Measurements from ENCODE around the gene GGA2.
"Not testable (repeated sequence)": the region's sequence is repeated elsewhere in the genome, so short reads cannot be mapped to it uniquely, and the experiment has no call there.

Gene GGA2

GRCh38 chr16:23502466-23502865, 7.8 kb downstream of the GGA2 start:
- no peak for DNase-seq

DNA sequence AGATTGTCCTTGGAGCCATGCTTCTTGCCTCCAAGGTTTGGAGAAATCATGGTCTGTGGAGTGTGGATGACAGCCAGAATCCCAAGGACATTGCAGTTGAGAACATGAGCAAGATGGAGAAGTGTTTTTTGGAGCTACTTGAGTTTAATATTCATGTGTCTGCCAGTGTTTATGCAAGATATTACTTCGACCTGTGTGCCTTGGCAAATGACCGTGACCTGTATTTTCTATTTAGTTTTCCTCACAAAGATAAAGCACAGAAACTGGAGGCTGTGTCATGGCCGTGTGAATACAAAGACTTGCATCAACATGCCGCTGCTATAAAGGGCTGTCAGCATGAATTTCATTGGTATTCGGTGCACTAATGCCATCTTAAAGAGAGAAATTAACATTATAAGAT, 9.0 kb downstream of the GGA2 start:
- DNase-seq, result no peak

DNA sequence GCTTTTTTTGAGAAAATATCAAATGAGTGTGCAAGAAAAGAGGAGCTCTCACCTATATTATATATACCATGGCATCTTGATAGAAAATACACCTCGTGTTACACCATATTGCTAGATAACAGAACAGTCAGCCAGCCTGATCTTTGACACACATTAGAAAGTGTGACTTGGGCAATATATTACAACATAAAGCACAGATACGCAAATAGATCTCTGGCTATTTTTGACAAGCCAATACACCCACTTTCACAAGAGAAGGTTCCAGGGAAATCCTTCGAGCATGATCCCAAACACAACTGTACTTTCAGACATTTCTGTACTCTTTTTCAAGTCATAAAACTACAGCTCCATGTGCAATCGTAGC, 9.4 kb downstream of the GGA2 start:
- DNase-seq, result no peak

DNA sequence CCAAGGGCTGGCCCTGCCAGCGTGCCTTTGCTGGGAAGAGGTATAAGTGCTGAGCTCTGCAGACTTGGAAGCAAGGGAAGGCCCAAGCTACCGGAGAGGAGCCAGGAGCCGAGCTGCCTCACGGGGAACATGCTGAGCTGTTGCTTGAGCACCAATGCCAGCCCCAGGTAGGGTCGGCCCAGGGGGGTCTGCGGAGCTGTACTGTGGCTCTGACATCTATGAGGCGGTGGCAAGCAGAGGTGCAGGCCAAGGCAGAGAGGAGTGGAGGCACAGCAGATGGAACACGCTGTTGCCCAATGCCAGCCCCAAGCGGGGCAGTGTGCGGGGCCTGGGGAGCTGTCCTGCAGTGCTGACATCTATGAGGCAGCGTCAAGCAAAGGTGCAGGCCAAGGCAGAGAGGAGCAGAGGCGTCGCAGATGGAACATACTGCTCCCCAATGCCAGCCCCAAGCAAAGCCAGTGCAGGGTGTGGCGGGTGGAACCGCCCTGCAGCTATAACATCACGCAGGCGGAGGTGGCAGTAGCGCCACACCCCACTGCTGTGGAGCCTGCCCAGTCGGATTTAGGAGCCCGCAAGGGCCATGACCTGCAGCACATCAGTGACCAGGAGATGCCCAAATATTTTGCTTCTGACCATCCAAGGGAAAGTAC, 10.0 kb downstream of the GGA2 start:
- no peak for DNase-seq

DNA sequence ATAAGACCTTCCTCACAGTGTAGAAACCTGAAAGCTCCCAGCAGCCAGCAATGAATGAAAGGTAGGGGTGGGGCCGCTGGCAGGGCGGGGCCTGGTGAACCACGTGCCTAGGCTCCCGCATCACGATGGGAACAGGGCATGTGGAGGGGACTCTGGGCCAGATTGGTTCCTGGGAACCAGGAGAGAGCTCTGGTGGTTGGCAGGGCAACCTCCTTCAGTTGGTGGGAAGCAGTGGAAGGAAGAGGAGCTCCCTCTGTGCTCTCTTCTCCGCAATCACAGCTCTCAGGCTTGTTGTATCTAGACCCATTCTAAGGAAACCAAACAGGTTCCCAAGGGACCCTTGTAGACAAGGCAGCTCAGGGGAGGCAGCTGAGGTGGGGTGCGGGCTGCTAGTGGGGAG, 10.5 kb downstream of the GGA2 start:
- no peak for DNase-seq

DNA sequence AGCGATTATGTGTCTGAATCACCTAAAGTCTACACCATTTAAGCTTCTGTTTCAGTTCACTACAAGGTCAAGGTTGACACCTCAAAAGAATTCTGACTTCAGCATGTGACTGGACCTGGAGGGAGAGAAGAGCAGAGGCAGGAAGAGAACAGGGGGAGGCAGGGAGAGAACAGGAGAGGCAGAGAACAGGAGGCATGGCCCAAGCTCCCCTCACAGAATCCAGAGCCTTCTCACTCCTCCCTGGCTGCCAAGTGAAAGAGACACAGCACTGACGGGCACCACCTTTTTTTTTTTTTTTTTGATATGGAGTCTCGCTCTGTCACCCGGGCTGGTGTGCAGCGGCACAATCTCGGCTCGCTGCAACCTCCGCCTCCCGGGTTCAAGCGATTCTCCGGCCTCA, 11.4 kb downstream of the GGA2 start:
- DNase-seq, result no peak

DNA sequence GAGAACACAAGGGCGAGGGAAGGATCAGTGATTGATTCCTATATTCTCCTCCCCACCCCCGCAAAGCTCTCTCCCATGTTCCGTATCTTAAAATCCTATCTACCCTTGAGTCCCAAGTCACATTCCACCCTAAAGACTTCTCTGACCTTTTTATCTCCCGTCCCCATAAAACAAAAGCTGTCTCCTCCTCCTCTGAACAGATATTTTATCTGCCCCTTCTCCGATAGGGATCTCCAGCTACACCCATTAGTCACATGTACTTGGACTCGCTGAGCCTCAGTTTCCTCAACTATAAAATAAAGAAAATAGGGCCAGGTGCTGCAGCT, 12.8 kb downstream of the GGA2 start:
- DNase-seq, result no peak

GRCh38 chr16:23496821-23497542, 13.3 kb downstream of the GGA2 start:
- DNase-seq, result no peak

DNA sequence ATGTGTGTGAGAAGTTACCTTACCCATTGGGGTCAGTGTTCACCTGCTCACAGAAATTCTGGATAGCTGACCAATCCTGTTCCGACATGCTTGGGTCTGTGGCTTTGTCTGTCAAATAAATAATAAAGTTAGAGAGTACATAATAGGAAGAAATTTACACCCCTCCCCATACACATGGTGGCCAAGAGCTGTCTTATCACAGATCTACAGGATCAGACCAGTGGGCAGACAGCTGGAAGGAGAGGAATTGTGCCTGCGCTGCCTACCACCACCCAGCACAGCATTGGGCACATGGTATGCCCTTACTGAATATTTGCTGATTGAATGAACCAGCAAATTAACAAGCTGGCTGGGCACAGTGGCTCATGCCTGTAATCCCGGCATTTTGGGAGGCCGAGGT, 14.6 kb downstream of the GGA2 start:
- DNase-seq, result no peak

DNA sequence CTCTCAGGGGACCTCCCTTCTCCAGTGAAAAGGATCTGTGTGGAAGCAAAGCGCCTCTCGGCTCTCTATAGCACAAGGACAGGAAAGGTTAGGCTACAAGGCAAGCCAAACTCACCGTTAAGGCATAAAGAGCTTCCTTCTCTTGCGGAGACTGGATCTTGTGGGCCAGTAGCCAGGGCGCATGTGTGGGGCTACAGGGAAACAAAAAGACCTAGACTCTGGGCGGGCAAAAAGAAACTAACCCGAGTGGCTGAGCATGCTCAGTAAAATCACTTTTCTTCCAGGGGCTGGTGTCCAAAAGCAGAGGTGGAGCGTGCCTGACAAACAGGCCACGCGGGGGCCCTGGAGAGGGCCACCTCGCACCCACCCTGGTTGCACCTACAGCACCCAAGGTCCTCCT, 16.1 kb downstream of the GGA2 start:
- DNase-seq, result no peak

DNA sequence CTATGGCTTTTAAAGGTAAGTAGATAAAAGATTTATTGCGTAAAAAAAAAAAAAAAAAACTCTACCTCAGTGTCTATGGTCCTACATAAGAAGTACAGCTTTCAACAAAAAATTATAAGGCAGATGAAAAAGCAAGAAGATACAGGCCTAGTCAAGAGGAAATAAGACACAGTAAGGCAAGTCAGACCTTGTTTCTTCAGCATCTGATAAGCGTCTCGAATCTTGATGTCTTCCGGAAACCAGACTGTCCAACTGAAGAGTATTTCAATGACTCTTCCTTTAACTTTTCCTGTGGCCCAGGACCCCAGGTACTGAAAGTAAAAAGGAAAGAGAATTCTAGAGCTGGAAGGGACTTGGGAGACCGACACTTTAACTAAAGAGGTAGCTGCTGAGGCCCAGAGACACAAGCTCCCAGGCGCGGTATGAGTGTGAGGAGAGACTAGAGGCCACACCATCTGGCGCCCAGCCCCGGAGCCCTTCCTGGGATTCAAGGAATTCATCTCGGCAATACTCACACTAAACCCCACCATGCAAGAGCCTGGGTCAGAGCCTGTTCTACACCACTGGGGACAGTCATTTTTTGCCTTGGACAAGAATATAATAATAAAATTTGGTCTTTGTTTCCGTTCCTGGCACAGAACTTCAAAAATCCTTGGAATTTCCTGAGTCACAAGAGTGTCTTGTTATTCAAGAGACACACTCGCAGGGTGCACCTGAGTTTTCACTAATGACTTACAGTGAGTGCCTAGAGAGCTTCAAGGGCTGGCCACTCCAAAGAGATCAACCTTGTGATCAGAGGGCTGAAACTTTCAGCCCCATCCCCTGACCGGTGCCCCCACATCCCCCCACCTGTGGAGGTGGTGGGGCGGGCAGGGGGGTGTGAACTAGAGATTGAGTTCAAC, 18.6 kb downstream of the GGA2 start:
- no peak for DNase-seq

DNA sequence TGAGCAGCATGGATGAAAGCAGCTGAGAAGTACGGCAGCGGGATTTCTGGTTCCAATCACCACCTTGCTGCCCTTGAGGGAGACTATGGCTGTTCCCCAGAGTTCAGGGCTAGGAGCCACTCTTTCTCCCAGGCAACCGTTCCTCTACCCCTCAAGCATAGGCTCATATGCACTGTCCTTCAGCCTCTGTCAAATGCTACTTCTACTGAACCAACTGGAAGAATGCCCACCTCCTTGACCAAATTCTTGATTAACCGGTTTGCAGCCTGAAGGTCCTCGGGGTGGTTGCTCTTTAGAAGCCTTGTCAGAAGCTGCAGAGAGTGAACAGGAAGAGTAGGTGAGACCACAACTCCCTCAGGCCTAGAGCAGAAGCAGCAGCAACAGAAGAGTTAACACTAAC, 23.8 kb downstream of the GGA2 start:
- DNase-seq, result no peak

GRCh38 chr16:23485841-23486240, 24.5 kb downstream of the GGA2 start:
- no peak for DNase-seq

DNA sequence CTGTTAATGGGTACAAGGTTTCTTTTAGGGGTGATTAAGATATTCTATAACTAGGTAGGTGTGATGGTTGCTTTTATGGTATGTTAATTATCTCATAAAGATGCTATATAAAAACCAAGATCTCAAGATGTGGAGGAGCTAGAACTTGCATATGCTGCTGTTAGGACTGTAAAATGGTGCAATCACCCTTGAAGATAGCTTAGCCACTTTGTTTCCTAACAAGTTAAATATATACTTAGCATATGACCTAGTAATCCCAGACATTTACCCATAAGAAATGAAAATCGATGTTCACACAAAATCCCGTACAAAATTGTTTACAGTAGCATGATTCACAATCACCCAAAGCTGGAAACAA, 25.1 kb downstream of the GGA2 start:
- no peak for DNase-seq

DNA sequence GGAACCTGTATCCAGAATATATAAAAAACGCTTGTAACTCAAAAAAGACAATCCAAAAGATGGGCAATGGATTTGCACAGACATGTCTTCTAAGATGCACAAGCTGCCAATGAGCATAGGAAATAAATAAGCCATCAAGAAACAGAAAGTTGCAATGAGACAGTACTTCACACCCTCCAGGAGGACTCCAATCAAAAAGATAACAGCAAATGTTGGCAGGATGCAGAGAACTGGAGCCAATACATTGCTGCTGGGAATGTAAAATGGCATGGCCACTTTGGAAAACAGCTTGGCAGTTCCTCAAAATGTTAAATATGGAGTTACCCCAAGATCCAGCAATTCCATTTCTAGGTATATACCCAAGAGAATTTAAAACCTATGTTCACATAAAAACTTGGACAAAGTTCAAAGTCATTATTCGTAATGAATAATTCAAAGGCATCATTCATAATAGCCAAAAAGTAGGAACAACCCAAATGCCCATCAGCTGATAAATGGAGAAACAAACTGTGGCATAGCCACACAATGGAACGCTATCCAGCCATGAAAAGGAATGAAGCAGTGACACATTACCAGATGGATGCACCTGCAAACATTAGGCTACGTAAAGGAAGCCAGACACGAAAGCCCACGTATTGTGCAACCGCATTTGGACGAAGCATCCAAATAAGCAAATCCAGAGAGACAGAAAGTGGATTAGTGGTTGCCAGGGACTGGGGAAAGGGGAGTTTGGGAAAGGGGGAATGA, 25.6 kb downstream of the GGA2 start:
- no peak for DNase-seq

- DNase-seq, result not testable (repeated sequence)
Measured at GRCh38 chr16:23483492-23483891, 26.8 kb downstream of the GGA2 start.

- no peak for DNase-seq
Measured at GRCh38 chr16:23482778-23483177, 27.5 kb downstream of the GGA2 start.

DNA sequence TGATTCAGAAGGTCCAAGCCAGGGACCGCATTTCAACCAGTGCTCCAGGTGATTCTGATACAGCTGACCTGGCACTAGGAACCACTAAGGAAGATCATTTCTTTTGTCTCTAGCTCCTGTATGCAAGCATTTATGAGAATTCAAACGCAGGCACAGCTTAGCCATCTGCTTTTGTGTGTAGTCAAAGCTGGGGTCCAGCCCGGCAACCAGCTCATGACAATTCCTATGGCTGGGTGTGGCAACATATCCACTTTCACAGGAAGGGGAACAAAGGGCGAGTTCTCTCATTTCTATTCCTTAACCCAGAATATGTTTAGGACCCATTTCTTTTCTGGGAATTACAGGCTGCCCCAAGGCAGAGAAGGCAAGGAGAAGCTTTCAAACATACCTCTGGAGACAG, 30.0 kb downstream of the GGA2 start:
- DNase-seq, result no peak

GRCh38 chr16:23479138-23479537, 31.2 kb downstream of the GGA2 start:
- no peak for DNase-seq

- no peak for DNase-seq
Measured at GRCh38 chr16:23478566-23478965, 31.7 kb downstream of the GGA2 start.

DNA sequence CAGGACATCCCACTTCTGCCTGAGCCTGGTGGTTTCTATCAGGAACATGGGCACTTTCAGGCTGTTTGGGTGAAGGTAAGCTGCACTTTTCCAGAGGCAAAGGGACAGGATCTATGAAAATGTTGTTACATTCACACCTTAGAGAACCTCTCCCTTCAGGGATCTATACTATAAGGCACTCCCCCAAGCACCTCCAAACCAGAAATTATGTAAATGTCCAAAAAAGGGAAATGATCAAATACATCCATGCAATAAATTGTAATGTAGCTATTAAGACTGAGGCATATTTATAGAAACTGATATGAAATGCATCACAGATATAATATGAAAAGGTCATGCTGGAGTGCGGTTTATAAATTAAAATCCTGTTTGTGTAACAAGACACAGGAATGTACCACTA, 34.0 kb downstream of the GGA2 start:
- DNase-seq, result no peak

DNA sequence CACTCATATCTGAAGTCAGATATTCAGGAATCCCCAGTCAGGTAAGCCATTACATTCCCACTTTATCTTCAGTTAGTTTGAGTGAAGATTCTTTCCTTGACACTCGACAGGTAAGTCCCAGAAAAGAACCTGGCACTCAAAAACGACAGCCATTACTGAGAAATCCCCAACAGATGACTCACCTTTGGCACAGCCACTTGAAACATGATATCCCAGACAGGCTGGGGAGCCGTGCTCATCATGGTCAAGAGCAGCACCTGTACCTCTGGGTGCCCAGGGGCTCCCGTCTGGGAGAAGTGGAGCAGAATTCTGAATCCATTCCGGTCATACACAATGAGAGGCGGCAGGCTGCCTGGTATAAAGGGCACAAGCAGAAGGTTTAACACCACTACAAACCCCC, 40.5 kb downstream of the GGA2 start:
- no peak for DNase-seq

- no peak for DNase-seq
Measured at GRCh38 chr16:23466162-23466885, 44.0 kb downstream of the GGA2 start.
